Caco-2 (cell line): ENCODE measurements around the gene KRT75. TPM values are rescaled to one million over a fixed set of nuclear protein-coding genes. Genes with fewer than 3 reads are reported as not detected.
A peak's percentile ranks its signal among the peaks of the same experiment; 100 is the strongest.

ENCODE experiments used
- BruUV-seq: library from RNA; stranded (reverse); fragments of 400-500 nt; replicated peaks from 2 replicates; lab custom pipeline; 2021; lab: Mats Ljungman, UMichigan
- CTCF ChIA-PET: fragments of 300-600 bp; sonication (Branson Sonifier 250); formaldehyde crosslinking; loops from one replicate; lab custom pipeline; 2022; ENCODE audit warnings: antibody characterized with exemption; lab: Charles Lee
- POLR2A ChIA-PET: fragments of 300-600 bp; sonication (Branson Sonifier 250); formaldehyde crosslinking; loops from one replicate; lab custom pipeline; 2022; ENCODE audit warnings: antibody characterized with exemption; lab: Charles Lee
- DNase-seq, 2 experiments: peaks; one replicate each; pipeline versions ENCODE4 v3.0.0 to v3.0.0-alpha.2; 2020 to 2022
- H3K27me3 ChIP-seq: replicated peaks from 2 replicates; pipeline ENCODE4 v1.6.0; 2011; ENCODE audit warnings: low read length; ENCODE audit not compliant: control insufficient read depth, insufficient read depth
- H3K36me3 ChIP-seq: 2 replicates; pipeline ENCODE4 v1.5.1; 2011; ENCODE audit warnings: low read length; ENCODE audit not compliant: control insufficient read depth, insufficient read depth
- H3K4me1 ChIP-seq: fragments of 250-450 bp; sonication (Bioruptor Pico); 2 replicates; pipeline ENCODE4 v1.5.1; 2020; ENCODE audit warnings: mild to moderate bottlenecking
- H3K4me3 ChIP-seq: 2 replicates; pipeline ENCODE4 v1.5.1; 2011; ENCODE audit warnings: low read depth, mild to moderate bottlenecking, control low read depth, low read length
- H3K9me3 ChIP-seq: fragments of 250-450 bp; sonication (Bioruptor Pico); 2 replicates; pipeline ENCODE4 v1.5.1; 2020; ENCODE audit warnings: mild to moderate bottlenecking, moderate library complexity
- H3K27ac Mint-ChIP-seq: one replicate; pipeline ENCODE4 v1.8.0; 2022; ENCODE audit warnings: mixed read lengths; ENCODE audit not compliant: unreplicated experiment
- H3K27me3 Mint-ChIP-seq: one replicate; pipeline ENCODE4 v1.8.0; 2022; ENCODE audit warnings: mixed read lengths; ENCODE audit not compliant: insufficient read depth, unreplicated experiment
- H3K36me3 Mint-ChIP-seq: one replicate; pipeline ENCODE4 v1.8.0; 2022; ENCODE audit warnings: mild to moderate bottlenecking, mixed read lengths; ENCODE audit not compliant: insufficient read depth, unreplicated experiment
- H3K4me1 Mint-ChIP-seq: one replicate; pipeline ENCODE4 v1.8.0; 2022; ENCODE audit warnings: low read depth, mixed read lengths; ENCODE audit not compliant: unreplicated experiment
- H3K4me3 Mint-ChIP-seq: one replicate; pipeline ENCODE4 v1.8.0; 2022; ENCODE audit warnings: mild to moderate bottlenecking, moderate library complexity, mixed read lengths; ENCODE audit not compliant: unreplicated experiment
- H3K9me3 Mint-ChIP-seq: one replicate; pipeline ENCODE4 v1.8.0; 2022; ENCODE audit warnings: mixed read lengths; ENCODE audit not compliant: unreplicated experiment
- intact Hi-C: fragments of 100-400 bp; cut with micrococcal nuclease; formaldehyde crosslinking; loops from one replicate; pipeline ENCODE4 v1.10.0; 2022; ENCODE audit not compliant: unreplicated experiment
- total RNA-seq: library from RNA; stranded (reverse); gene quantifications from 2 replicates; pipeline ENCODE4 v1.2.3, GENCODE V29; 2022
- TF ChIP-seq, protein P1 (sequence below), 2 experiments: fragments of 200-600 bp in 1 of 2; IDR thresholded peaks; 1 replicate in 1 of 2; 2 replicates in 1 of 2; pipeline versions ENCODE4 v1.5.1 to v1.8.0; 2011 to 2022; ENCODE audit warnings: antibody characterized with exemption in 1 of 2, control low read depth in 1 of 2, inconsistent platforms in 1 of 2, low read depth in 1 of 2, low read length in 1 of 2, mild to moderate bottlenecking in 1 of 2, moderate library complexity in 1 of 2; ENCODE audit not compliant: insufficient read depth in 1 of 2, severe bottlenecking in 1 of 2, unreplicated experiment in 1 of 2

KRT75 gene
- total RNA-seq, 1 experiment from 2014 or later: not detected

- TF ChIP-seq, protein P1, sequence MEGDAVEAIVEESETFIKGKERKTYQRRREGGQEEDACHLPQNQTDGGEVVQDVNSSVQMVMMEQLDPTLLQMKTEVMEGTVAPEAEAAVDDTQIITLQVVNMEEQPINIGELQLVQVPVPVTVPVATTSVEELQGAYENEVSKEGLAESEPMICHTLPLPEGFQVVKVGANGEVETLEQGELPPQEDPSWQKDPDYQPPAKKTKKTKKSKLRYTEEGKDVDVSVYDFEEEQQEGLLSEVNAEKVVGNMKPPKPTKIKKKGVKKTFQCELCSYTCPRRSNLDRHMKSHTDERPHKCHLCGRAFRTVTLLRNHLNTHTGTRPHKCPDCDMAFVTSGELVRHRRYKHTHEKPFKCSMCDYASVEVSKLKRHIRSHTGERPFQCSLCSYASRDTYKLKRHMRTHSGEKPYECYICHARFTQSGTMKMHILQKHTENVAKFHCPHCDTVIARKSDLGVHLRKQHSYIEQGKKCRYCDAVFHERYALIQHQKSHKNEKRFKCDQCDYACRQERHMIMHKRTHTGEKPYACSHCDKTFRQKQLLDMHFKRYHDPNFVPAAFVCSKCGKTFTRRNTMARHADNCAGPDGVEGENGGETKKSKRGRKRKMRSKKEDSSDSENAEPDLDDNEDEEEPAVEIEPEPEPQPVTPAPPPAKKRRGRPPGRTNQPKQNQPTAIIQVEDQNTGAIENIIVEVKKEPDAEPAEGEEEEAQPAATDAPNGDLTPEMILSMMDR (IDR thresholded peaks at IDR 0.05; ENCODE audit: insufficient read depth in 1 of 2, low read depth in 1 of 2, low read length in 1 of 2, severe bottlenecking in 1 of 2, unreplicated experiment in 1 of 2): no peak
- Histone ChIP-seq H3K27me3 (no peaks in the 10 kb centered on the region), H3K4me3 (no peak overlapping the region), H3K9me3 (no peaks in the 10 kb centered on the region), H3K4me1 (peaks cover 37% of the 10 kb centered on the region), H3K36me3 (no peaks in the 10 kb centered on the region)
- Mint-ChIP-seq H3K27me3 (no peaks in the 10 kb centered on the region), H3K4me3 (no peak overlapping the region), H3K4me1 (peaks cover 28% of the 10 kb centered on the region), H3K36me3 (no peaks in the 10 kb centered on the region), H3K9me3 (no peaks in the 10 kb centered on the region), H3K27ac (peak overlapping the region; percentile 87)
- no TSS peak for BruUV-seq
- peak; percentile 34 to 65 for DNase-seq
- CTCF ChIA-PET: interaction anchor here (0.6 to 0.7 kb wide), 4 partner anchors 19 to 351 kb away, joined by 3 read pairs; no protein-coding TSS in a partner anchor
- POLR2A ChIA-PET: no interaction called here
- intact Hi-C loops: loop anchor here (5.0 kb wide), 1 partner anchor 50 kb away; no protein-coding TSS in a partner anchor
Observed at GRCh38 chr12:52442600-52443061, 8.5 kb upstream of the KRT75 start.

- TF ChIP-seq, protein P1 (IDR thresholded peaks at IDR 0.05; ENCODE audit: insufficient read depth in 1 of 2, low read depth in 1 of 2, low read length in 1 of 2, severe bottlenecking in 1 of 2, unreplicated experiment in 1 of 2): no peak
- Histone ChIP-seq H3K9me3 (no peaks in the 10 kb centered on the region), H3K36me3 (no peaks in the 10 kb centered on the region), H3K4me3 (no peak overlapping the region), H3K27me3 (no peaks in the 10 kb centered on the region), H3K4me1 (peaks cover 44% of the 10 kb centered on the region)
- Mint-ChIP-seq H3K4me1 (peaks cover 40% of the 10 kb centered on the region), H3K27ac (peak overlapping the region; percentile 87), H3K4me3 (peak overlapping the region; percentile 24), H3K9me3 (no peaks in the 10 kb centered on the region), H3K27me3 (no peaks in the 10 kb centered on the region), H3K36me3 (no peaks in the 10 kb centered on the region)
- intact Hi-C loops: loop anchor here (5.0 kb wide), 1 partner anchor 49 kb away; no protein-coding TSS in a partner anchor
- POLR2A ChIA-PET: no interaction called here
- CTCF ChIA-PET: interaction anchor here (0.7 to 2.0 kb wide), 4 partner anchors 12 to 54 kb away, joined by 3 to 11 read pairs (median 4); no protein-coding TSS in a partner anchor
- BruUV-seq: no TSS peak
- peak; percentile 47 to 51 for DNase-seq
Observed at GRCh38 chr12:52441320-52441911, 7.2 kb upstream of the KRT75 start.

DNA sequence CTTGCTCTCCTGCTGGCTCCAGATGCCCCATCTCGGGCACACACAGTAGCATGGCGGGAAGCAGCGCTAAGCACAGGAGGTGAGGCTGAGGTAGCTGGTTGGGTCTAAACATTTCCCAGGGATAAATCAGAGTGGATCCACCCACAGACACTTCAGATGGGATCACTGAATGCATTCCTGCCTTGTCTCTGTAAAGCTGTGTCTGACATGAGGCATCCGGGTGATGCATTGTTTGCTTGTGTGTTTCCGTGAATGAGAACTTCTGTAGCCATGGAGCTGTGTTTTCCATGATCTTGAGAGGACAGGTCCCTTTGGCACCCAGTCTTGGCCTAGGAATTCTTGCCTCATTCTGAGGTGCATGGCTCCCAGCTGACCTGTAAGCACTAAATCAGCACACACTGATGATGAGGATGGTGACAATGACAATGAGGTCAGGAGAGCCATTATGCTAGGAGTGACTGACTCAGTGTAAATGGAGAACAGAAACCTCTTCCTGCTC lies 6.7 kb upstream of the KRT75 start:
- DNase-seq: no peak
- intact Hi-C loops: loop anchor here (5.0 kb wide), 1 partner anchor 49 kb away; no protein-coding TSS in a partner anchor
- Histone ChIP-seq H3K4me1 (peaks cover 46% of the 10 kb centered on the region), H3K36me3 (no peaks in the 10 kb centered on the region), H3K4me3 (no peak overlapping the region), H3K9me3 (no peaks in the 10 kb centered on the region), H3K27me3 (no peaks in the 10 kb centered on the region)
- ChIA-PET CTCF (interaction anchor here (0.7 to 2.0 kb wide), 4 partner anchors 11 to 54 kb away, joined by 3 to 11 read pairs (median 4); no protein-coding TSS in a partner anchor), POLR2A (no interaction called here)
- no peaks in the 10 kb centered on the region for H3K27me3 Mint-ChIP-seq
- no TSS peak for BruUV-seq
- H3K4me1 Mint-ChIP-seq: peaks cover 41% of the 10 kb centered on the region
- no peaks in the 10 kb centered on the region for H3K9me3 Mint-ChIP-seq
- H3K4me3 Mint-ChIP-seq: peak overlapping the region; percentile 24
- peak overlapping the region; percentile 50 for H3K27ac Mint-ChIP-seq
- TF ChIP-seq, protein P1 (IDR thresholded peaks at IDR 0.05; ENCODE audit: insufficient read depth in 1 of 2, low read depth in 1 of 2, low read length in 1 of 2, severe bottlenecking in 1 of 2, unreplicated experiment in 1 of 2): no peak
- H3K36me3 Mint-ChIP-seq: no peaks in the 10 kb centered on the region
